ENCODE measurements around the gene NF1.
A peak's percentile ranks its signal among the peaks of the same experiment; 100 is the strongest.

GRCh38 chr17:31373150-31374093 lies 278.6 kb downstream of the NF1 start:
- TF ChIP-seq CTCF (IDR thresholded peaks at IDR 0.05), result peak in 2 of 3 experiments; percentile 19 to 47
- no peak for TF ChIP-seq POLR2A (IDR thresholded peaks at IDR 0.05)
